SU-DHL-6 (cell line): ENCODE data around the gene SLC16A12.

Experiments
- H2AFZ ChIP-seq: fragments of 200-600 bp; sonication (generic); 2 replicates; pipeline ENCODE4 v1.6.1; 2014; ENCODE audit warnings: low read depth, mild to moderate bottlenecking, moderate library complexity, mixed read lengths, antibody characterized with exemption, low read length; ENCODE audit not compliant: severe bottlenecking
- H3F3A ChIP-seq: fragments of 200-600 bp; shearing (Covaris generic); 2 replicates; pipeline ENCODE4 v1.6.0; 2016; ENCODE audit warnings: antibody characterized with exemption, mild to moderate bottlenecking; ENCODE audit not compliant: insufficient read depth
- H3K27ac ChIP-seq: fragments of 200-600 bp; sonication (generic); 2 replicates; pipeline ENCODE4 v1.5.1; 2016; ENCODE audit warnings: low read depth, mild to moderate bottlenecking, low read length, moderate library complexity, mixed read lengths
- H3K27me3 ChIP-seq: fragments of 200-600 bp; sonication (generic), shearing (Covaris generic); 2 replicates; pipeline ENCODE4 v1.6.0; 2014; ENCODE audit warnings: mild to moderate bottlenecking, low read length
- H3K36me3 ChIP-seq: fragments of 200-600 bp; sonication (generic); 2 replicates; pipeline ENCODE4 v1.6.1; 2014; ENCODE audit warnings: mild to moderate bottlenecking, low read length, mixed read lengths
- H3K4me2 ChIP-seq: fragments of 300-600, 200-600 bp; shearing (Covaris generic), sonication (generic); 2 replicates; pipeline ENCODE4 v1.6.0; 2014; ENCODE audit warnings: low read length, low read depth, mild to moderate bottlenecking; ENCODE audit not compliant: poor library complexity, severe bottlenecking
- H3K4me3 ChIP-seq: fragments of 200-600 bp; sonication (generic); 2 replicates; pipeline ENCODE4 v1.5.1; 2014; ENCODE audit warnings: antibody characterized with exemption, low read length, mild to moderate bottlenecking, mixed read lengths; ENCODE audit not compliant: insufficient read depth, poor library complexity, severe bottlenecking
- H3K79me2 ChIP-seq: fragments of 200-600 bp; sonication (generic); 2 replicates; pipeline ENCODE4 v1.6.1; 2014; ENCODE audit warnings: mild to moderate bottlenecking, low read length, moderate library complexity; ENCODE audit not compliant: insufficient read depth
- H3K9ac ChIP-seq: fragments of 200-600 bp; sonication (generic); 2 replicates; pipeline ENCODE4 v1.7.0; 2014; ENCODE audit warnings: mild to moderate bottlenecking, low read length
- H3K9me2 ChIP-seq: fragments of 200-600 bp; sonication (generic); replicated peaks from 2 replicates; pipeline ENCODE4 v1.6.1; 2014; ENCODE audit warnings: low read length; ENCODE audit not compliant: insufficient read depth
- H3K9me3 ChIP-seq: fragments of 200-600 bp; sonication (generic); 2 replicates; pipeline ENCODE4 v1.6.1; 2014; ENCODE audit warnings: low read length, mixed read lengths; ENCODE audit not compliant: insufficient read depth
- H4K20me1 ChIP-seq: fragments of 200-600 bp; sonication (generic); 2 replicates; pipeline ENCODE4 v1.6.1; 2014; ENCODE audit warnings: low read depth, mild to moderate bottlenecking, antibody characterized with exemption, low read length, moderate library complexity, mixed read lengths
- EZH2phosphoT487 ChIP-seq: fragments of 200-600 bp; sonication (generic), shearing (Covaris generic); conservative IDR thresholded peaks from 2 replicates; pipeline ENCODE4 v1.6.1; 2018; ENCODE audit warnings: mild to moderate bottlenecking, antibody characterized with exemption, low read length, moderate library complexity, mixed read lengths
- TF ChIP-seq, protein P1 (sequence below): fragments of 200-600 bp; sonication (generic); IDR thresholded peaks from one replicate; pipeline ENCODE4 v1.5.1; 2017; ENCODE audit warnings: antibody characterized with exemption, mild to moderate bottlenecking, low read length, moderate library complexity; ENCODE audit not compliant: insufficient read depth, poor library complexity, severe bottlenecking

Gene SLC16A12

DNA sequence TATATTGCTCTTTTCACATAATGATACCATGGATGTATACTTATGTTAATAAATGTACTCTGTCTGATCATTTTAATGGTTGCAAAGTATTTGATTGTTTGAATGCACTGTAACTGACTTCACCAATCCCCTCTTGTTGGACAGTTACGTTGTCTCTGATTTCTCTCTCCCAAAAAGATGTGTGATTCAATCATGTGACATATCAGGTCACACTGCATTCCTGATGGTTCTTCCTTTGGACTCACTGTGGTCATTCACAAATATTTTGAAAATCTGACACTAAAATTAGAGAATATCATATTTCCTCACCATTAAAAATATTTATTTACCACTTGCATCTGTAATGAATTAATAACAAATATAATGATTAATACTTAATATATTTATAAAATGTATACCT lies 22.2 kb downstream of the SLC16A12 start:
- TF ChIP-seq EZH2phosphoT487: no peak
- TF ChIP-seq, protein P1, sequence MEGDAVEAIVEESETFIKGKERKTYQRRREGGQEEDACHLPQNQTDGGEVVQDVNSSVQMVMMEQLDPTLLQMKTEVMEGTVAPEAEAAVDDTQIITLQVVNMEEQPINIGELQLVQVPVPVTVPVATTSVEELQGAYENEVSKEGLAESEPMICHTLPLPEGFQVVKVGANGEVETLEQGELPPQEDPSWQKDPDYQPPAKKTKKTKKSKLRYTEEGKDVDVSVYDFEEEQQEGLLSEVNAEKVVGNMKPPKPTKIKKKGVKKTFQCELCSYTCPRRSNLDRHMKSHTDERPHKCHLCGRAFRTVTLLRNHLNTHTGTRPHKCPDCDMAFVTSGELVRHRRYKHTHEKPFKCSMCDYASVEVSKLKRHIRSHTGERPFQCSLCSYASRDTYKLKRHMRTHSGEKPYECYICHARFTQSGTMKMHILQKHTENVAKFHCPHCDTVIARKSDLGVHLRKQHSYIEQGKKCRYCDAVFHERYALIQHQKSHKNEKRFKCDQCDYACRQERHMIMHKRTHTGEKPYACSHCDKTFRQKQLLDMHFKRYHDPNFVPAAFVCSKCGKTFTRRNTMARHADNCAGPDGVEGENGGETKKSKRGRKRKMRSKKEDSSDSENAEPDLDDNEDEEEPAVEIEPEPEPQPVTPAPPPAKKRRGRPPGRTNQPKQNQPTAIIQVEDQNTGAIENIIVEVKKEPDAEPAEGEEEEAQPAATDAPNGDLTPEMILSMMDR: no peak
- H3F3A ChIP-seq: no peaks in the 10 kb centered on the region
- no peak overlapping the region for H3K9ac ChIP-seq
- H3K9me2 ChIP-seq: no peaks in the 10 kb centered on the region
- no peak overlapping the region for H2AFZ ChIP-seq
- H3K27ac ChIP-seq: no peak overlapping the region
- H4K20me1 ChIP-seq: no peaks in the 10 kb centered on the region
- no peaks in the 10 kb centered on the region for H3K27me3 ChIP-seq
- no peak overlapping the region for H3K4me3 ChIP-seq
- H3K4me2 ChIP-seq: no peak overlapping the region
- no peaks in the 10 kb centered on the region for H3K79me2 ChIP-seq
- H3K9me3 ChIP-seq: no peaks in the 10 kb centered on the region
- H3K36me3 ChIP-seq: no peaks in the 10 kb centered on the region

- Histone ChIP-seq H3K9me2 (no peaks in the 10 kb centered on the region), H3K4me3 (no peak overlapping the region), H3K4me2 (no peak overlapping the region), H3K9me3 (no peaks in the 10 kb centered on the region), H2AFZ (no peak overlapping the region), H3K36me3 (no peaks in the 10 kb centered on the region), H3F3A (no peaks in the 10 kb centered on the region), H3K27me3 (no peaks in the 10 kb centered on the region), H3K9ac (no peak overlapping the region), H3K27ac (no peak overlapping the region), H3K79me2 (no peaks in the 10 kb centered on the region), H4K20me1 (no peaks in the 10 kb centered on the region)
- no peak for TF ChIP-seq EZH2phosphoT487
- TF ChIP-seq, protein P1: no peak
These were observed 29.6 kb downstream of the SLC16A12 start for GRCh38 chr10:89505640-89506275.

DNA sequence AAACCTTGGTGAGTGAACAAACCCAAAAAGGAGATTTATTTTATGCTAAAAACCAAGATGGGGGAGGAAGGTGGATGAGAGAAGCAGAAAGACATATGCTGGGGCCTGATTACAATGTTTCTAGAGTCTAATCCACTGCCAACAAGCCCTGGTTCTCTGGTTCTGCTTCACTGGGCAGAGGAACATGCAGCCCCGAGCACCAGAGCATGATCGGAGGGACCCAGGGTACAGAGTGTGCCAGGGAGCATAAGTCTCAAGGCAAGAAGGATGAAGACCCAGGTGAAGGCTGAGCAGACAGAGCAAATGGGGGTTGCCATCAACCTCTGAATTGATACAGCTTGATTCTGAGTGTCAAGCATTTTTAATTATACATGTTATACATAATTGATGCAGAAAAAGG lies 30.7 kb downstream of the SLC16A12 start:
- Histone ChIP-seq H3K4me3 (no peak overlapping the region), H3K9me3 (no peaks in the 10 kb centered on the region), H3K79me2 (no peaks in the 10 kb centered on the region), H3K27ac (no peak overlapping the region), H2AFZ (no peak overlapping the region), H3K27me3 (no peaks in the 10 kb centered on the region), H3F3A (no peaks in the 10 kb centered on the region), H3K9me2 (no peaks in the 10 kb centered on the region), H3K4me2 (no peak overlapping the region), H4K20me1 (no peaks in the 10 kb centered on the region), H3K9ac (no peak overlapping the region), H3K36me3 (no peaks in the 10 kb centered on the region)
- TF ChIP-seq, protein P1: no peak
- TF ChIP-seq EZH2phosphoT487: no peak
